HG03520 (cell line): ENCODE results near the gene OR7E24.
"Not testable (repeated sequence)": the region's sequence is repeated elsewhere in the genome, so short reads cannot be mapped to it uniquely, and the experiment has no call there.

Source experiments
- ATAC-seq: cut with Tn5 transposase; IDR thresholded peaks from one replicate; pipeline ENCODE4 v1.9.1; 2021; ENCODE audit warnings: mild to moderate bottlenecking, moderate library complexity; ENCODE audit not compliant: unreplicated experiment

Gene OR7E24

DNA sequence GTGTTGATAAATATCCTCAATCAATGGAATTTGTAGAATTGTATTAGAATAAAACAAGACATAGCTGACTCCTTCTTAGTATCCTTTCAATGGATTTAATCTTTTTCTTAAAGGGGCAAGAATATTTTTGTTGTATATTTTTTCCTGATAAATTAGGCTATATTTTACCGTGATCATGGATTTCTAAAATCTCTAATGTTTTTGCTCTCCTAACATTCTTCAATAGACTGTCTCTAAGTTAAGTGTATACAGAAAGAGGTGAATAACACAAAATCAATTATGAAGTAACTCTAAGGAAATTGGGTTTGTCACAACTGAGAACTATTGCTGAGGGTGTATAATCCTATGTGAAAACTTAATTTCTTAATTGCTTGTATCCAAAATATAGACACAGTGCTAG, at the start of gene OR7E24:
Gene OR7E24, plus strand, starts transcription at position 301 of the 400 bp plus-strand sequence. CDS start 114 bp downstream, outside the sequence.
- no peak for ATAC-seq

DNA sequence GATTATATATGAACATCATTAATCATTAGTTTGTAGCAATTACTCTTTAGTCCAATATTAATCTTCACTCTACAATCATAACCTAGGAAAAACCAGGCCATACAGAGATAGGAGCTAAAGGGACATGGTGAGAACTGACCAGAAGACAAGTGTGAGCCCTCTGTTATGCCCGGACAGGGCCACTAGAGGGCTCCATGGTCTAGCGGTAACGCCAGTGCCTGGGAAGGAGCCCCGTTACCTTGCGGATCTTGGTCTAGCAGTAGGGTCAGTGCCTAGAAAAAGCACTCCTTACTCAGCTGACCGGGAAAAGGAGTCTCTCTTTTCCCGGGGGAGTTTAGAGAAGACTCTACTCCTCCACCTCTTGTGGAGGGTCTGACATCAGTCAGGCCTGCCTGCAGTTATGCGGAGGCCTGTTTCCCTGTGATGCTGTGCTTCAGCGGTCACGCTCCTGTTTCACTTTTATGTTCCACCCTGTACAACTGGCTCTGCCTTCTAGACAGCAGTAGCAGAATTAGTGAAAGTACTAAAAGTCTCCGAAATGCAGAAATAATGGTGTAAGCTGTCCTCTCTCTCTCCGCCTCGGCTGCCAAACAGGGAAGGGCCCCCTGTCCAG, 45.1 kb upstream of the OR7E24 start:
- no peak for ATAC-seq

DNA sequence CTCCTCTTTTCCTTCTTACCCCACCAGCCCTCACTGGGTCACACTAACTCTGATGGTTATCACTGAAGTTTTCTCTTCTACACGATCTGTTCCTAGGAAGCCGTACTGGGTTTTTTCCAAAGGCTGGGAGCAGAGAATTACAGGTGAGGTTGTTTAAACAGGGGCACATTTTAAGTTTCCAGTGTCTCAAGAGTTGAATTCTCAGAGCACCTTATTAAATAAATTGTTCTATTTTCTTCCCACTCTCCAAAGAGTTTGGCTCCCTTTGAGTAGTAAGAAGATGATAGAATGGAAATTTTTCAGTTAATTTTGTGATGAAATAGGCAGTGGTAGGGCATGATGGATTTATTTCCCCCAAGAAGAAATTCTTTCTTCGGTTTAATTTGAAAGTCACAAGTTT, 31.2 kb upstream of the OR7E24 start, which contains the start of gene OR7D4:
Gene OR7D4, minus strand, starts transcription at position 101 of the 400 bp plus-strand sequence. CDS start 4,752 bp downstream, outside the sequence.
- no peak for ATAC-seq

DNA sequence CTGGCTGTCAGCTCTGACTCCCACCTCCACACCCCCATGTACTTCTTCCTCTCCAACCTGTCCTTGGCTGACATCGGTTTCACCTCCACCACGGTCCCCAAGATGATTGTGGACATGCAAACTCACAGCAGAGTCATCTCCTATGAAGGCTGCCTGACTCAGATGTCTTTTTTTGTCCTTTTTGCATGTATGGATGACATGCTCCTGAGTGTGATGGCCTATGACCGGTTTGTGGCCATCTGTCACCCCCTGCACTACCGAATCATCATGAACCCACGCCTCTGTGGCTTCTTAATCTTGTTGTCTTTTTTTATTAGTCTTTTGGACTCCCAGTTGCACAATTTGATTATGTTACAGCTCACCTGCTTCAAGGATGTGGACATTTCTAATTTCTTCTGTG, 506 bp downstream of the OR7E24 start:
- ATAC-seq = no peak

DNA sequence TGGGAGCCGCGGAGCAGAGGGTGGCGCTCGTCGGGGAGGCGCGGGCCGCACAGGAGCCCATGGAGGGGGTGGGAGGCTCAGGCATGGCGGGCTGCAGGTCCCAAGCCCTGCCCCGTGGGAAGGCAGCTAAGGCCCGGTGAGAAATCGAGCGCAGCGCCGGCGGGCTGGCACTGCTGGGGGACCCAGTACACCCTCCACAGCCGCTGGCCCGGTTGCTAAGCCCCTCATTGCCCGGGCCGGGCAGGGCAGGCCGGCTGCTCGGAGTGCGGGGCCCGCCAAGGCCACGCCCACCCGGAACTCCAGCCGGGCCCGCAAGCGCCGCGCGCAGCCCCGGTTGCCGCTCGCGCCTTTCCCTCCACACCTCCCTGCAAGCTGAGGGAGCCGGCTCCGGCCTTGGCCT, 32.8 kb downstream of the OR7E24 start:
- not testable (repeated sequence) for ATAC-seq

DNA sequence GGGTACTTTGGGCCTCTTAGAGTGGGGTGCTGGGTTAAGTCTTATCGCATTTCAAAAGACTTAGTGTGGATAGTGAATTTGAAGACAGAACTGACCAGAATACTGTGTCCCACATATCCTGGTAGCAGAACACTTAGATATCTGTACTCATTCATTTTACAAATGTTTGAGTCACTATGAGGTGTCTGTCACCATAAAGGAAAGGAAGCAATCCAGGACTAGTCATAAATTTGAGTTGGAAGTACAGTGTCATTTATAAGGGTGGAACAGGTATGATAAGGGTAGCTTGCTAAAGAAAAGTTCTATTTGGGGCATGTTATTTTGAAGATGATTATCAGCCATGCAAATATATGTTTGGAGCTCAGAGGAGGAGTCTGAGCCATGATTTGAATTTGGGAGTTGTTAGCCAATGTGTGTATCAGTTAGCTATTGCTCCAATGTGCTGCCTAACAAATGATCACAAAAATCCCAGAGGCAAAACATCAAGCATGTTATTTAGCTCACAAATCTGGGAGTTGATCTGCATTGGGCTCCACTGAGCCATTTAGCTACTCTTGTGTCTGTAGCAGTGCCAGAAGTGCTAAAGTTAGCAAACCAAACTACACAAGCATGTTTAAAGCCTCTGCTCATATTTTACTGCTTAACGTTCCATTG, 38.6 kb downstream of the OR7E24 start:
- no peak for ATAC-seq

DNA sequence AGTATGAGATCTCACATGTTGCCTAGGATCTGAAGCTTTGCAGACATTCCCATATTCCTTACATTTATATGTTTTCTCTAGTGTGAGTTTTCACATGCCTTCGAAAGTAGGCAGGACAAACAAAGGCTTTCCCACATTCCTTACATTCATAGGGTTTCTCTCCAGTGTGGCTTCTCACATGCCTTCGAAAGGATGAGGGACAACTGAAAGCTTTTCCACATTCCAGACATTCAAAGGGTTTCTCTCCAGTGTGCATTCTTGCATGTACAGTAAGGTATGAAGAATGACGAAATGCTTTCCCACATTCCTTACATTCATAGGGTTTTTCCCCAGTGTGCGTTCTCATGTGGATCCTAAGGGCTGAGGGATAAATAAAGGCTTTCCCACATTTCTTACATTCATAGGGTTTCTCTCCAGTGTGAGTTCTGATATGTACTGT, 44.7 kb downstream of the OR7E24 start:
- ATAC-seq = no peak

DNA sequence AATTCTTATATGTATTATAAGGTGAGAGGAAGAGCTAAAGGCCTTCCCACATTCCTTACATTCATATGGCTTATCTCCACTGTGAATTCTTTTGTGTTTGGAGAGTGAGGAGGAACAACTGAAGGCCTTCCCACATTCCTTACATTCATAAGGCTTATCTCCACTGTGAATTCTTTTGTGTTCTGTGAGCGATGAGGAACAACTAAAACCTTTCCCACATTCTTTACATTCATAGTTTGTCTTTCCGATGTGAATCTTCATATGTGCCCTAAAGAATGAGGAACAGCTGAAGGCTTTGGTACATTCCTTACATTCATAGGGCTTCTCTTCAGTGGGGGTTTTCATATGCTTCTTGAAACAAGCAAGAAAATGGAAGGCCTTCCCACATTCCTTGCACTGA, 45.6 kb downstream of the OR7E24 start:
- no peak for ATAC-seq
